HL-60 (cell line): ENCODE measurements around the gene EEA1.

Experiments used
- DNase-seq, 2 experiments: peaks; one replicate each; pipeline ENCODE4 v3.0.0-alpha.2; 2010 to 2020; ENCODE audit warnings: low read depth in 1 of 2, low spot score in 1 of 2
- H3K27ac ChIP-seq: fragments of 250-450 bp; sonication (Bioruptor Pico); replicated peaks from 2 replicates; pipeline ENCODE4 v1.5.1; 2020; ENCODE audit warnings: mild to moderate bottlenecking, moderate library complexity
- H3K27me3 ChIP-seq: fragments of 250-450 bp; sonication (Bioruptor Pico); 2 replicates; pipeline ENCODE4 v1.5.1; 2021; ENCODE audit warnings: mild to moderate bottlenecking, moderate library complexity; ENCODE audit not compliant: insufficient read depth, poor library complexity, severe bottlenecking
- H3K4me3 ChIP-seq: replicated peaks from 2 replicates; pipeline ENCODE4 v1.5.1; 2011; ENCODE audit warnings: mild to moderate bottlenecking, control low read depth, low read length; ENCODE audit not compliant: insufficient read depth
- CTCF ChIP-seq: IDR thresholded peaks from one replicate; pipeline ENCODE4 v1.5.1; 2011; ENCODE audit warnings: low read length, control low read depth, inconsistent platforms; ENCODE audit not compliant: insufficient read depth
- GABPA ChIP-seq: IDR thresholded peaks from 2 replicates; pipeline ENCODE4 v1.6.1; 2012; ENCODE audit warnings: low read depth
- POLR2AphosphoS5 ChIP-seq: IDR thresholded peaks from 2 replicates; pipeline ENCODE4 v1.6.1; 2012; ENCODE audit warnings: low read depth
- REST ChIP-seq: IDR thresholded peaks from 2 replicates; pipeline ENCODE4 v1.6.1; 2012; ENCODE audit warnings: low read depth; ENCODE audit not compliant: insufficient replicate concordance
- SPI1 ChIP-seq: IDR thresholded peaks from 2 replicates; pipeline ENCODE4 v1.6.1; 2012; ENCODE audit warnings: low read depth, mild to moderate bottlenecking, borderline replicate concordance

Gene EEA1

GRCh38 chr12:92908108-92908507, 21.0 kb downstream of the EEA1 start:
- no peaks in the 10 kb centered on the region for H3K27me3 ChIP-seq
- H3K27ac ChIP-seq, result no peak overlapping the region
- DNase-seq, result no peak
- H3K4me3 ChIP-seq, result no peak overlapping the region
- peak; percentile 20; the same call in 1 of the 2 replicates for TF ChIP-seq SPI1
- TF ChIP-seq GABPA, result no peak

DNA sequence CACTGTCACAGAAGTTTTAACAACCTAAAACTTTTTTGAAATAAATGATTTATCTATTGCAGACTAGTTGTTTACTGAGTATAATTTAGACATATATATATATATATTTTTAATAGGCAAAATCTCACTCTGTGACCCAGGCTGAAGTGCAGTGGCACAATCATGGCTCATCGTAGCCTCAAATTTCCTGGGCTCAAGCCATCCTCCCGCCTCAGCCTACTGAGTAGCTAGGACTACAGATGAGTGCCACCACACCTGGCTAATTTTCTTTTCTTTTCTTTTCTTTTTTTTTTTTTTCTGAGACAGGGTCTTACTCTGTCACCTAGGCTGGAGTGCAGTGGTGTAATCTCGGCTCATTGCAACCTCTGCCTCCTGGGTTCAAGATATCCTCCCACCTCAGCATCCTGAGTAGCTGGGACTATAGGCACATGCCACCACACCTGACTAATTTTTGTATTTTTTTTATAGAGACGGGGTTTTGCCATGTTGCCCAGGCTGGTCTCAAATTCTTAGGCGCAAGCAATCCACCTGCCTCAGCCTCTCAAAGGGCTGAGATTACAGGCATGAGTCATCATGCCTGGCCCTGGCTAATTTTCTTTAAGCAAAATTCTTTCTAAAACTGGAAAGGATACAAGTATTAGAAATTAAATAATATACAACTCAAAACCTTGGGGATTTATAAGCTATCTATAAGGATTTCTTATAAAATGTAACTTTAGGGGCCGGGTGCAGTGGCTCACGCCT, 23.1 kb downstream of the EEA1 start:
- DNase-seq, result no peak
- TF ChIP-seq POLR2AphosphoS5, result no peak
- TF ChIP-seq GABPA, result no peak
- TF ChIP-seq CTCF, result no peak
- TF ChIP-seq SPI1, result no peak
- TF ChIP-seq REST, result no peak
- Histone ChIP-seq H3K27me3 (no peaks in the 10 kb centered on the region), H3K4me3 (no peak overlapping the region), H3K27ac (no peak overlapping the region)

- no peak overlapping the region for H3K4me3 ChIP-seq
- no peaks in the 10 kb centered on the region for H3K27me3 ChIP-seq
- no peak overlapping the region for H3K27ac ChIP-seq
- TF ChIP-seq SPI1 (no peak), POLR2AphosphoS5 (no peak), REST (no peak)
- no peak for DNase-seq
These were observed 23.8 kb downstream of the EEA1 start for GRCh38 chr12:92905258-92905810.

DNA sequence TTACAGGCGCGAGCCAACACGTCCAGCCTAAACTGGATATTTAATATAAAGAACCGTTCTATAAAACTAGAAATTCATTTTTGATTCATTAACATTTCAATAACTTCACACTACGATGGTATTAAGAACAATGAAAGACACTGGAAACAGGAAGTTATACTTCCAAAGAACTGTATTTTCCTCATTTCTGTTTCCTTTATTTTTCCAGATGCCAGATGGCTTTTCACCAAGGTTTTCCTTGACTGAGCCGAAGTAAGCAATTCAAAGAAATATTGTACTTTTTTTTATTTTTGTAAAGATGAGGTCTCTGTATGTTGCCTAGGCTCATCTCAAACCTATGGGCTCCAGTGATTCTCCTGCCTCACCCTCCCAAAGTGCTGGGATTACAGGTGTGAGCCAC, 28.2 kb downstream of the EEA1 start:
- no peak for DNase-seq
- H3K27me3 ChIP-seq, result no peaks in the 10 kb centered on the region
- TF ChIP-seq REST, result no peak
- TF ChIP-seq SPI1, result no peak
- TF ChIP-seq POLR2AphosphoS5, result no peak
- no peak for TF ChIP-seq GABPA
- no peak for TF ChIP-seq CTCF
- H3K4me3 ChIP-seq, result no peak overlapping the region
- H3K27ac ChIP-seq, result no peak overlapping the region
